Endothelial cell of umbilical vein (primary cell): Measurements from ENCODE around the gene P3H2.

Source experiments
- EZH2 ChIP-seq: IDR thresholded peaks from 2 replicates; pipeline ENCODE4 v1.6.1; 2012; ENCODE audit warnings: borderline replicate concordance, low read depth, mild to moderate bottlenecking, moderate library complexity, low read length, inconsistent platforms; ENCODE audit not compliant: severe bottlenecking
- FOS ChIP-seq: IDR thresholded peaks from 2 replicates; pipeline ENCODE4 v1.6.1; 2011; ENCODE audit warnings: mild to moderate bottlenecking, low read length, moderate library complexity, borderline replicate concordance; ENCODE audit not compliant: insufficient read depth
- GATA2 ChIP-seq: IDR thresholded peaks from 2 replicates; pipeline ENCODE4 v1.7.0; 2011; ENCODE audit warnings: low read depth, mild to moderate bottlenecking, moderate library complexity, mixed read lengths, low read length; ENCODE audit not compliant: insufficient read length, insufficient read depth
- JUN ChIP-seq: IDR thresholded peaks from 2 replicates; pipeline ENCODE4 v1.6.1; 2011; ENCODE audit warnings: borderline replicate concordance, low read depth; ENCODE audit not compliant: insufficient read length, insufficient read depth
- MYC ChIP-seq: IDR thresholded peaks from one replicate; pipeline ENCODE4 v1.6.1; 2011; ENCODE audit warnings: mild to moderate bottlenecking, low read depth, low read length
- POLR2A ChIP-seq: IDR thresholded peaks from 2 replicates; pipeline ENCODE4 v1.6.1; 2012; ENCODE audit warnings: low read depth, mild to moderate bottlenecking, control low read depth, low read length
- POLR2AphosphoS5 ChIP-seq: IDR thresholded peaks from 2 replicates; pipeline ENCODE4 v1.6.1; 2012; ENCODE audit warnings: low read depth, mild to moderate bottlenecking, control low read depth, low read length, moderate library complexity; ENCODE audit not compliant: insufficient read depth
- TF ChIP-seq, protein P1 (sequence below), 2 donors: IDR thresholded peaks; 1 replicate in 1 of 2; 2 replicates in 1 of 2; pipeline ENCODE4 v1.5.1; 2011; ENCODE audit warnings: low read length in 2 of 2, mild to moderate bottlenecking in 2 of 2, moderate library complexity in 2 of 2, control low read depth in 1 of 2, inconsistent platforms in 1 of 2, low read depth in 1 of 2; ENCODE audit not compliant: insufficient read depth in 1 of 2; ENCODE audit errors: extremely low read depth in 1 of 2
- TF ChIP-seq, protein P2 (sequence below): IDR thresholded peaks from 2 replicates; pipeline ENCODE4 v1.6.1; 2011; ENCODE audit not compliant: insufficient read depth, insufficient read length

DNA sequence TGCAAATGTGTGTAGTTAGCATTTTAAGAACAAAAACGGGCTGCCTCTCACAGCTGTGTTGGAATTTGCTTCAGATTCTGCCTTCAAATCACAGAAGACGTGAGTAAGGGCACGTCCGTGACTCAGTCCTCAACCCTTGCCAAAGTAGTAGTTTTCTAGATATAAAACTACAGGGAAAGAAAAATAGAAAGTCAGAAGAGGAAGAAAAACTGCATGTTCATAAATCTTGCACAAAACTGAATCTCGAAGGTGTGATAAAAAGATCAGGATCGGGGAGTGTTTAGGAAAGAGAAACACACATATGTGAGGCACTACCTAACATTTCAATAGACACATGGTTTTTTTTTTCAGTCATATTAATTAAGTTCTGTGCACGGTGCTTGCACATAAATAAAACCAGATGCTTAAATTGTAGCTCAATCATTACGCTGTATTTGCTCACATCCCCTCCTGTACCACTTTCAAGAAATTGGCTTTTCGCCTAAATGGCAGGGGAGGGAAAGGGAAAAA lies 71.7 kb downstream of the P3H2 start:
- TF ChIP-seq, protein P1, sequence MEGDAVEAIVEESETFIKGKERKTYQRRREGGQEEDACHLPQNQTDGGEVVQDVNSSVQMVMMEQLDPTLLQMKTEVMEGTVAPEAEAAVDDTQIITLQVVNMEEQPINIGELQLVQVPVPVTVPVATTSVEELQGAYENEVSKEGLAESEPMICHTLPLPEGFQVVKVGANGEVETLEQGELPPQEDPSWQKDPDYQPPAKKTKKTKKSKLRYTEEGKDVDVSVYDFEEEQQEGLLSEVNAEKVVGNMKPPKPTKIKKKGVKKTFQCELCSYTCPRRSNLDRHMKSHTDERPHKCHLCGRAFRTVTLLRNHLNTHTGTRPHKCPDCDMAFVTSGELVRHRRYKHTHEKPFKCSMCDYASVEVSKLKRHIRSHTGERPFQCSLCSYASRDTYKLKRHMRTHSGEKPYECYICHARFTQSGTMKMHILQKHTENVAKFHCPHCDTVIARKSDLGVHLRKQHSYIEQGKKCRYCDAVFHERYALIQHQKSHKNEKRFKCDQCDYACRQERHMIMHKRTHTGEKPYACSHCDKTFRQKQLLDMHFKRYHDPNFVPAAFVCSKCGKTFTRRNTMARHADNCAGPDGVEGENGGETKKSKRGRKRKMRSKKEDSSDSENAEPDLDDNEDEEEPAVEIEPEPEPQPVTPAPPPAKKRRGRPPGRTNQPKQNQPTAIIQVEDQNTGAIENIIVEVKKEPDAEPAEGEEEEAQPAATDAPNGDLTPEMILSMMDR (IDR thresholded peaks at IDR 0.05; ENCODE audit: extremely low read depth in 1 of 2, insufficient read depth in 1 of 2, low read depth in 1 of 2, low read length in 2 of 2): no peak
- TF ChIP-seq POLR2A: no peak
- TF ChIP-seq, protein P2, sequence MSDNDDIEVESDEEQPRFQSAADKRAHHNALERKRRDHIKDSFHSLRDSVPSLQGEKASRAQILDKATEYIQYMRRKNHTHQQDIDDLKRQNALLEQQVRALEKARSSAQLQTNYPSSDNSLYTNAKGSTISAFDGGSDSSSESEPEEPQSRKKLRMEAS: no peak
- TF ChIP-seq POLR2AphosphoS5: no peak
- no peak for TF ChIP-seq EZH2
- TF ChIP-seq JUN: no peak
- no peak for TF ChIP-seq FOS
- TF ChIP-seq MYC: no peak
- no peak for TF ChIP-seq GATA2
